DOHH2 (cell line): Measurements from ENCODE around the gene B3GALNT1.

ENCODE experiments used
- H3F3A ChIP-seq: fragments of 200-600 bp; sonication (generic), shearing (Covaris generic); 2 replicates; pipeline ENCODE4 v1.6.0; 2016; ENCODE audit warnings: antibody characterized with exemption, mild to moderate bottlenecking; ENCODE audit not compliant: control insufficient read depth, insufficient read depth
- H3K27ac ChIP-seq: fragments of 200-600 bp; sonication (generic); 2 replicates; pipeline ENCODE4 v1.5.1; 2014; ENCODE audit warnings: low read depth, mild to moderate bottlenecking, low read length, moderate library complexity
- H3K27me3 ChIP-seq: fragments of 200-600 bp; sonication (generic); 2 replicates; pipeline ENCODE4 v1.6.1; 2014; ENCODE audit warnings: mild to moderate bottlenecking, low read length, mixed read lengths; ENCODE audit not compliant: control insufficient read depth
- H3K36me3 ChIP-seq: fragments of 200-600 bp; sonication (generic); 2 replicates; pipeline ENCODE4 v1.6.1; 2014; ENCODE audit warnings: mild to moderate bottlenecking, low read length, moderate library complexity, mixed read lengths; ENCODE audit not compliant: control insufficient read depth
- H3K4me1 ChIP-seq: fragments of 200-600 bp; sonication (generic); 2 replicates; pipeline ENCODE4 v1.6.1; 2014; ENCODE audit warnings: mild to moderate bottlenecking, low read length, mixed read lengths; ENCODE audit not compliant: control insufficient read depth
- H3K4me2 ChIP-seq: fragments of 200-600 bp; sonication (generic); 2 replicates; pipeline ENCODE4 v1.6.0; 2014; ENCODE audit warnings: mild to moderate bottlenecking, low read length, moderate library complexity
- H3K4me3 ChIP-seq: fragments of 200-600 bp; sonication (generic); 2 replicates; pipeline ENCODE4 v1.5.1; 2014; ENCODE audit warnings: mild to moderate bottlenecking, low read length, mixed read lengths
- H3K79me2 ChIP-seq: fragments of 200-600 bp; sonication (generic); 2 replicates; pipeline ENCODE4 v1.6.1; 2014; ENCODE audit warnings: mild to moderate bottlenecking, low read length, mixed read lengths; ENCODE audit not compliant: control insufficient read depth
- H3K9me2 ChIP-seq: fragments of 200-600 bp; sonication (generic); replicated peaks from 2 replicates; pipeline ENCODE4 v1.6.1; 2014; ENCODE audit warnings: mild to moderate bottlenecking, low read length, mixed read lengths; ENCODE audit not compliant: control insufficient read depth
- H3K9me3 ChIP-seq: fragments of 200-600 bp; sonication (generic); 2 replicates; pipeline ENCODE4 v1.6.1; 2014; ENCODE audit warnings: antibody characterized with exemption, low read length, mixed read lengths; ENCODE audit not compliant: control insufficient read depth, insufficient read depth
- H4K20me1 ChIP-seq: fragments of 200-600 bp; sonication (generic); 2 replicates; pipeline ENCODE4 v1.6.0; 2014; ENCODE audit warnings: low read depth, mild to moderate bottlenecking, antibody characterized with exemption, low read length, moderate library complexity; ENCODE audit not compliant: control insufficient read depth, insufficient read depth
- EZH2phosphoT487 ChIP-seq: fragments of 200-600 bp; sonication (generic); IDR thresholded peaks from 2 replicates; pipeline ENCODE4 v1.6.1; 2017; ENCODE audit warnings: borderline replicate concordance, mild to moderate bottlenecking, antibody characterized with exemption, low read length, moderate library complexity, mixed read lengths
- TF ChIP-seq, protein P1 (sequence below): fragments of 200-600 bp; sonication (generic); IDR thresholded peaks from one replicate; pipeline ENCODE4 v1.5.1; 2014; ENCODE audit warnings: antibody characterized with exemption, mild to moderate bottlenecking, low read depth, low read length; ENCODE audit not compliant: poor library complexity, severe bottlenecking

Gene B3GALNT1

DNA sequence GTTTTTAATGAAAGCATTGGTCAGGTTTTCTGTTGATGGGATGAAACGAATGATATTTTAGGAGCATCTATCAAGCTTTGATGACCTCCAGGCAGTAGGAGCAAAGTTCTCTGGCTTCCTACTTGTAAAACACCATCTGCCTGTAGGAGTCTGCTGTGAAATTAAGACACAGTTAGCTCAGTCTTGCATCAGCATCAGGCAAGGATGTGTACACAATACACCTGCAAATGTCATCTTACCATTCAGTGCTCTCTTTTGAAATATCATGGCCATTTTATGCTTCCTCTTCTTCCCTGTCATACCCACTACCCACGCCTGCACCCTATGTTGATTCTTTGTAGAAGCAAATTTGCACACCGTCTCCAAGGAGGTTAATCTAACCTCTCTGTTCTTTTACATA lies 38.2 kb downstream of the B3GALNT1 start:
- Histone ChIP-seq H3K27me3 (no peaks in the 10 kb centered on the region), H3K4me1 (peaks cover 9% of the 10 kb centered on the region), H3K4me3 (no peak overlapping the region), H3K27ac (no peak overlapping the region), H3F3A (no peaks in the 10 kb centered on the region), H3K36me3 (0 out of 2 replicates have a peak, but pooled peaks cover 4% of the 10 kb centered on the region), H3K79me2 (no peaks in the 10 kb centered on the region), H3K4me2 (no peak overlapping the region), H3K9me2 (no peaks in the 10 kb centered on the region), H3K9me3 (no peaks in the 10 kb centered on the region), H4K20me1 (no peaks in the 10 kb centered on the region)
- TF ChIP-seq EZH2phosphoT487 = no peak
- TF ChIP-seq, protein P1, sequence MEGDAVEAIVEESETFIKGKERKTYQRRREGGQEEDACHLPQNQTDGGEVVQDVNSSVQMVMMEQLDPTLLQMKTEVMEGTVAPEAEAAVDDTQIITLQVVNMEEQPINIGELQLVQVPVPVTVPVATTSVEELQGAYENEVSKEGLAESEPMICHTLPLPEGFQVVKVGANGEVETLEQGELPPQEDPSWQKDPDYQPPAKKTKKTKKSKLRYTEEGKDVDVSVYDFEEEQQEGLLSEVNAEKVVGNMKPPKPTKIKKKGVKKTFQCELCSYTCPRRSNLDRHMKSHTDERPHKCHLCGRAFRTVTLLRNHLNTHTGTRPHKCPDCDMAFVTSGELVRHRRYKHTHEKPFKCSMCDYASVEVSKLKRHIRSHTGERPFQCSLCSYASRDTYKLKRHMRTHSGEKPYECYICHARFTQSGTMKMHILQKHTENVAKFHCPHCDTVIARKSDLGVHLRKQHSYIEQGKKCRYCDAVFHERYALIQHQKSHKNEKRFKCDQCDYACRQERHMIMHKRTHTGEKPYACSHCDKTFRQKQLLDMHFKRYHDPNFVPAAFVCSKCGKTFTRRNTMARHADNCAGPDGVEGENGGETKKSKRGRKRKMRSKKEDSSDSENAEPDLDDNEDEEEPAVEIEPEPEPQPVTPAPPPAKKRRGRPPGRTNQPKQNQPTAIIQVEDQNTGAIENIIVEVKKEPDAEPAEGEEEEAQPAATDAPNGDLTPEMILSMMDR = no peak

GRCh38 chr3:161064413-161064812 lies 40.7 kb downstream of the B3GALNT1 start:
- no peaks in the 10 kb centered on the region for H3K9me3 ChIP-seq
- H3K4me2 ChIP-seq = no peak overlapping the region
- no peaks in the 10 kb centered on the region for H3K79me2 ChIP-seq
- H3K27ac ChIP-seq = no peak overlapping the region
- H3F3A ChIP-seq = no peaks in the 10 kb centered on the region
- no peaks in the 10 kb centered on the region for H3K27me3 ChIP-seq
- H3K36me3 ChIP-seq = 0 out of 2 replicates have a peak, but pooled peaks cover 4% of the 10 kb centered on the region
- no peak for TF ChIP-seq EZH2phosphoT487
- TF ChIP-seq, protein P1 = no peak
- H3K4me3 ChIP-seq = no peak overlapping the region
- H4K20me1 ChIP-seq = no peaks in the 10 kb centered on the region
- H3K4me1 ChIP-seq = peaks cover 6% of the 10 kb centered on the region
- no peaks in the 10 kb centered on the region for H3K9me2 ChIP-seq

- H3K4me3 ChIP-seq = no peak overlapping the region
- no peak overlapping the region for H3K27ac ChIP-seq
- H3K9me3 ChIP-seq = no peaks in the 10 kb centered on the region
- H3K79me2 ChIP-seq = no peaks in the 10 kb centered on the region
- H4K20me1 ChIP-seq = no peaks in the 10 kb centered on the region
- no peaks in the 10 kb centered on the region for H3K9me2 ChIP-seq
- H3K4me2 ChIP-seq = no peak overlapping the region
- H3K36me3 ChIP-seq = no peaks in the 10 kb centered on the region
- no peaks in the 10 kb centered on the region for H3K27me3 ChIP-seq
- TF ChIP-seq, protein P1 = no peak
- no peak for TF ChIP-seq EZH2phosphoT487
- no peaks in the 10 kb centered on the region for H3F3A ChIP-seq
- no peaks in the 10 kb centered on the region for H3K4me1 ChIP-seq
Measured at GRCh38 chr3:161054860-161055604, 50.1 kb downstream of the B3GALNT1 start.
